Measurements from ENCODE around the gene TMEM170B.

Gene TMEM170B

DNA sequence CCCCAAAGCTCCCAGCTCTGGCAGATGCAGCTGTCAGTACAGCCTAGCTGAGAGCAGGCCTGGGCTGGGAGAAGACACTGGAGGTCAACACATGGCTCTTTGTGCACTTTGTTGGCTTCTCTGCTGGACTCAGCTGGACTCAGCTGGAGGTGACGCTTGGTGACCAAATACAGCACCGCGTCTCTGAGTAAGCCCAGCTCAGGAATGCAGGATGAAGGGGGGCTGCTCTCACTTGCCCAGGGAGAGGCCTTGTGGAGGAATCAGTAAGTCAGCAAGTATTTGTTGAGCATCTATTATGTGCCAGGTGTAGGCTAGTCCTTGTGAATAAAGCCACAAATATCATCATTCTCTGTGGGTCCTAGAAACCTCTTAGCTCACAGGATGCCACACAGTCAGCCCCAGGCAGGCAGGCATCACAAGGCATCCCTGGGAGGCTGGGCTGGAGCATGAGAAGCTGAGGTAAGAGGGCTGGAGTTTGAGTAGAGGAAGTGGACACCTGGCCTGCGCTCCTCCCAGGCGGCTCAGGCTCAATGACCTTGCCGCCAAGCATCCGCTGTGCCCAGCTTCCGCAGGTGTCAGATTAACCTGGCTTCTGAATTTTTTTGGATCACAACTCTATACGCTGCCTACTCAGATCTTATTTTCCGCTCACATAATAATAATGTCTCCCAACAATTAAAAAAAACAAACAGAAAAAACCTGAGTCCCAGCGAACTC lies 95.4 kb downstream of the TMEM170B start:
- TF ChIP-seq, protein P1, sequence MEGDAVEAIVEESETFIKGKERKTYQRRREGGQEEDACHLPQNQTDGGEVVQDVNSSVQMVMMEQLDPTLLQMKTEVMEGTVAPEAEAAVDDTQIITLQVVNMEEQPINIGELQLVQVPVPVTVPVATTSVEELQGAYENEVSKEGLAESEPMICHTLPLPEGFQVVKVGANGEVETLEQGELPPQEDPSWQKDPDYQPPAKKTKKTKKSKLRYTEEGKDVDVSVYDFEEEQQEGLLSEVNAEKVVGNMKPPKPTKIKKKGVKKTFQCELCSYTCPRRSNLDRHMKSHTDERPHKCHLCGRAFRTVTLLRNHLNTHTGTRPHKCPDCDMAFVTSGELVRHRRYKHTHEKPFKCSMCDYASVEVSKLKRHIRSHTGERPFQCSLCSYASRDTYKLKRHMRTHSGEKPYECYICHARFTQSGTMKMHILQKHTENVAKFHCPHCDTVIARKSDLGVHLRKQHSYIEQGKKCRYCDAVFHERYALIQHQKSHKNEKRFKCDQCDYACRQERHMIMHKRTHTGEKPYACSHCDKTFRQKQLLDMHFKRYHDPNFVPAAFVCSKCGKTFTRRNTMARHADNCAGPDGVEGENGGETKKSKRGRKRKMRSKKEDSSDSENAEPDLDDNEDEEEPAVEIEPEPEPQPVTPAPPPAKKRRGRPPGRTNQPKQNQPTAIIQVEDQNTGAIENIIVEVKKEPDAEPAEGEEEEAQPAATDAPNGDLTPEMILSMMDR (IDR thresholded peaks at IDR 0.05; ENCODE audit: insufficient read depth, low read depth, low read length, missing control alignments), result no peak
- peak; percentile 62 for DNase-seq (ENCODE audit: low read depth)
- H3K4me3 ChIP-seq (ENCODE audit: low read length), result no peak overlapping the region
